Epithelial cell of esophagus (primary cell): Measurements from ENCODE around the gene USHBP1.
A peak's percentile ranks its signal among the peaks of the same experiment; 100 is the strongest.

Source experiments
- DNase-seq: peaks from one replicate; pipeline ENCODE4 v3.0.0; 2010; ENCODE audit warnings: low read depth
- H3K4me3 ChIP-seq: 2 replicates; pipeline ENCODE4 v1.5.1; 2011; ENCODE audit warnings: mild to moderate bottlenecking, low read length, control low read depth
- TF ChIP-seq, protein P1 (sequence below): IDR thresholded peaks from 2 replicates; pipeline ENCODE4 v1.5.1; 2011; ENCODE audit warnings: low read depth, mild to moderate bottlenecking, low read length, control low read depth, inconsistent platforms; ENCODE audit not compliant: insufficient read depth; ENCODE audit errors: missing control alignments

USHBP1 gene

DNA sequence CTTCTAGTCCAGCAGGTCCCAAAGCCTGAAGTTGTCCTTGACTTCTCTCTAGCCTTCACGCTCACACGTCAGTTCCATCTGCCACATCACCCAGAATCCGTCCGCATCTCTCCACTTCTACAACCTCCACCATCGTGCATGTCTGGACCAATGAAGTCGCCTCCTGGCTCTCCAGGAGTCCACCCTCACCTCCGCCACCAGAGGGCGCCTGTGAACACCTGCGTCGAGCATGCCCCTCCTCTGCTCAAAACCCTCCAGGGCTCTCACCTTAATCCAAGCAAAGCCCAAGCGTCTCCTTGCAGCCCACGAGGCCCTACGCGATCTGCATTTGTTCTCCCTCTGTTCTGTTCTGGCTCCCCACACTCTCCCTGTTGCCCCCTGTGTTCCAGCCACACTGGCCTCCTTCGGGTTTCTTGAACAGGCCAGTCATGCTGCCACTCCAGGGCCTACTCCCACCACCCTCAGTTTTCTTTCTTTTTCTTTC, 3.7 kb downstream of the USHBP1 start:
- peak; percentile 86 for DNase-seq
- TF ChIP-seq, protein P1, sequence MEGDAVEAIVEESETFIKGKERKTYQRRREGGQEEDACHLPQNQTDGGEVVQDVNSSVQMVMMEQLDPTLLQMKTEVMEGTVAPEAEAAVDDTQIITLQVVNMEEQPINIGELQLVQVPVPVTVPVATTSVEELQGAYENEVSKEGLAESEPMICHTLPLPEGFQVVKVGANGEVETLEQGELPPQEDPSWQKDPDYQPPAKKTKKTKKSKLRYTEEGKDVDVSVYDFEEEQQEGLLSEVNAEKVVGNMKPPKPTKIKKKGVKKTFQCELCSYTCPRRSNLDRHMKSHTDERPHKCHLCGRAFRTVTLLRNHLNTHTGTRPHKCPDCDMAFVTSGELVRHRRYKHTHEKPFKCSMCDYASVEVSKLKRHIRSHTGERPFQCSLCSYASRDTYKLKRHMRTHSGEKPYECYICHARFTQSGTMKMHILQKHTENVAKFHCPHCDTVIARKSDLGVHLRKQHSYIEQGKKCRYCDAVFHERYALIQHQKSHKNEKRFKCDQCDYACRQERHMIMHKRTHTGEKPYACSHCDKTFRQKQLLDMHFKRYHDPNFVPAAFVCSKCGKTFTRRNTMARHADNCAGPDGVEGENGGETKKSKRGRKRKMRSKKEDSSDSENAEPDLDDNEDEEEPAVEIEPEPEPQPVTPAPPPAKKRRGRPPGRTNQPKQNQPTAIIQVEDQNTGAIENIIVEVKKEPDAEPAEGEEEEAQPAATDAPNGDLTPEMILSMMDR: peak; percentile 86
- no peak overlapping the region for H3K4me3 ChIP-seq

- no peak overlapping the region for H3K4me3 ChIP-seq
- DNase-seq: no peak
- TF ChIP-seq, protein P1: no peak
Observed at GRCh38 chr19:17259934-17260333, 4.6 kb downstream of the USHBP1 start.

DNA sequence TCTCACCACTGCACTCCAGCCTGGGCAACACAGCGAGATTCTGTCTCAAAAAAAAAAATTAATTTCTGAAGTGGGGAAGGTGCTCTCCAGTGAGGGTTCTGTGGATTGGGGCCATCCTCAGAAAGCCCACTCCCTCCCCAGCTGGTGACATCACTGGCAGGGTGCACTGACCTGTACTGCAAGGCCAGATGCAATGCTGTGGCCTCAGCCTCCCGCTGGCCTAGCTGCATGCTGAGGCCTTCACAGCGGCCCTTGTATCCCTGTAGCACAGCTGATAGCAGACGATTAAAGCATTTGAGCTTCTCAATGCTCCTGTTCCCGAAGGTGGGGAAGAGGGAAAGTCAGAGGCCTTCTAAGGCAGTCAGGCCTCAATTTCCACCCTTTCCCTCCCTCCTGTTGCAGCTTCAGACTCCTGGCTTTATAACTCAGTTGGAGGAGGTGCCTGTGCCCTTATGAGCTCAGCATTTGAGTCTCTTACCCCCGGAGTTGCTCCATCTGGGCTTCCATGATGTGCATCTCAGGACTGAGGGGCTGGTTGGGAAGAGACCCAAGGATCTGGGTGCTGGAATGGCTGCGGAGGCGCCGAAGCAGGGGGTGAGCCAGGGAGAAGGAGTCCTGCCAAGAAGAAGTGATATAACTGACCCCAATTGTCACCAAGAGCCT, 5.3 kb downstream of the USHBP1 start:
- TF ChIP-seq, protein P1: no peak
- no peak overlapping the region for H3K4me3 ChIP-seq
- DNase-seq: peak; percentile 33

DNA sequence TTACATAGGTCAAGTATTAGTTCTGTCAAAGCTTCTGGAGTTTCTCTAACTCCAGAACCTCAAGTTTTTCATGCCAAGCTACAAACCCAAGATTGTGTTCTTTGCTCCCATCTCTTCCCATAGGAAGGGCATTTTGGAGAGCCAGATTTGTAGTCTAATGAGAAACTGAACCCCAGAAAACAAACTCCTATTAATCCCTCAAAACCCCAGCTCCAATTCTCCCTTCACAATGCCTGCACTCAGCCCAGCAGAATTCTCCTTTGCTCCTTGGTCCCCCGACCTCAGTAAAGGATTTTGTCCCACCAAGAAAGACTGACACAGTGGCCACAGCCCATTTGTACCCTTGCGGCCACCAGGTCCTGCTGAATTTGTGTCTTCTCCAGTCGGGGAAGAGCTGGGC, 8.4 kb downstream of the USHBP1 start:
- TF ChIP-seq, protein P1: no peak
- no peak for DNase-seq
- H3K4me3 ChIP-seq: no peak overlapping the region

GRCh38 chr19:17255150-17255621, 9.4 kb downstream of the USHBP1 start:
- peak; percentile 61 for DNase-seq
- H3K4me3 ChIP-seq: no peak overlapping the region
- TF ChIP-seq, protein P1: no peak

DNA sequence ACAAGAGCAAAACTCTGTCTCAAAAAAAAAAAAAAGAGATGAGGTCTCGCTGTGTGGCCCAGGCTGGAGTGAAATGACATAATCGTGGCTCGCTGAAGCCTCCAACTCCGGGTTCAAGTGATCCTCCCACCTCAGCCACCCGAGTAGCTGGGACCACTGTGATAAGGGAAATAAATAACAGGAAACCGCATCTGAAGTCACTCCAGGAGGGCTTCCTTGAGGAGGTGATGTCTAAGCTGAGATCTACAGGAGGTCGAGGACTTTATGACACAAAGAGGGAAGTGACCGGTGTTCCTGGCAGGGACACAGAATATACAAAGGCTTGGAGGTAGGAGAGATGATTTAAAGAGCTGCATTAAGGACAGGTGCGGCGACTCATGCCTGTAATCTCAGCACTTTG, 9.9 kb downstream of the USHBP1 start:
- H3K4me3 ChIP-seq: no peak overlapping the region
- TF ChIP-seq, protein P1: no peak
- no peak for DNase-seq

DNA sequence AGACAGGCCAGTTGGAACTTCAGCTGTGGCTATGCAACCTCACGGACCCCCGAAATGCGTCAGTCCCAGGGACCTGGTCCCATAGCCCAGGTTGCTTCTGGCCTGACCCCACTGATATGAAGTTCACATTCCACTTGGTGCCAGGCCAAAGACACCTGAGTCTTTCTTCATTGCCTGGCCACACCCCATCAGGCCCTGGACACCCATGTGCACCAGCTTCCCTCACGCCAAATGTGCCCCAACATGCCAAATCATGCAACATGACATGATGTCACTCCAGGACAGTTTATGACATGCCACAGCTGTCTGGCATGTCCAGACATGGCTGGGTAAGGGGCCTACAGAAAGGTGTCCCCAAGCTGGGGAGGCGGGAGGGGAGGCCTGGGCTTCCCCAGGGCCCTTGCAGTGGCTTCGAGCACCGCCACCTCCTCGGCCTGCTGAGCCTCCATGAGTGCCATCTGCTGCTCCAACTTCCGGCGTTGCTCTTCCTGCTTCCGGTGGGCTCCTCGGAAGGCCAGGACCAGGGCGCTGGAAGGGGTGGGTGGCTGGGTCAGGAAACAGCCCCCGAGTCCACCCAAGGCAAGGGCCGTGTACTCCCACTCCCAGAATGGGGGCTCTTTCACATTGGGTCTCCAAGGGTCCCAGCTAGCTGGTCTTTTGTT, 14.5 kb downstream of the USHBP1 start:
- DNase-seq: peak; percentile 82
- TF ChIP-seq, protein P1: no peak
- H3K4me3 ChIP-seq: no peak overlapping the region
